Measurements from ENCODE around the gene HSD11B2.

GRCh38 chr16:67448580-67448979 is 17.7 kb downstream of the HSD11B2 start:
- TF ChIP-seq CTCF (IDR thresholded peaks at IDR 0.05 in 2 of 3, conservative IDR thresholded peaks at IDR 0.05 in 1 of 3; ENCODE audit: borderline replicate concordance in 1 of 3, insufficient read depth in 1 of 3, low read depth in 2 of 3, low read length in 2 of 3) (no peak), POLR2AphosphoS5 (IDR thresholded peaks at IDR 0.05; ENCODE audit: low read depth, low read length) (no peak), CEBPB (IDR thresholded peaks at IDR 0.05; ENCODE audit: low read depth) (no peak), ELF1 (IDR thresholded peaks at IDR 0.05; ENCODE audit: borderline replicate concordance, low read depth) (no peak), ZBTB33 (IDR thresholded peaks at IDR 0.05; ENCODE audit: extremely low read depth, insufficient replicate concordance, low read length) (no peak), SP1 (IDR thresholded peaks at IDR 0.05; ENCODE audit: low read depth) (no peak), ZFX (IDR thresholded peaks at IDR 0.05) (no peak), EZH2phosphoT487 (IDR thresholded peaks at IDR 0.05; ENCODE audit: borderline replicate concordance) (no peak)

Measured in HCT116 (cell line).